Osteoblast (primary cell): ENCODE results near the gene PAX2. TPM values are rescaled to one million over a fixed set of nuclear protein-coding genes. Genes with fewer than 3 reads are reported as not detected.

Experiments used
- DNase-seq: peaks from one replicate; pipeline ENCODE4 v3.0.0; 2011; ENCODE audit warnings: low spot score, mixed read lengths; ENCODE audit not compliant: insufficient read length; ENCODE audit errors: missing footprints
- H2AFZ ChIP-seq: 2 replicates; pipeline ENCODE4 v1.6.0; 2011; ENCODE audit warnings: mild to moderate bottlenecking, low read length
- H3K27ac ChIP-seq: 2 replicates; pipeline ENCODE4 v1.5.1; 2011; ENCODE audit warnings: mild to moderate bottlenecking, low read depth, low read length, moderate library complexity
- H3K27me3 ChIP-seq: 2 replicates; pipeline ENCODE4 v1.6.0; 2012; ENCODE audit warnings: mild to moderate bottlenecking, control low read depth, inconsistent platforms, low read length, moderate library complexity; ENCODE audit not compliant: insufficient read depth
- H3K36me3 ChIP-seq: 2 replicates; pipeline ENCODE4 v1.5.1; 2011; ENCODE audit warnings: mild to moderate bottlenecking, low read length, control low read depth, moderate library complexity; ENCODE audit not compliant: insufficient read depth
- H3K4me1 ChIP-seq: 2 replicates; pipeline ENCODE4 v1.5.1; 2011; ENCODE audit warnings: mild to moderate bottlenecking, low read length, control low read depth, moderate library complexity; ENCODE audit not compliant: insufficient read depth
- H3K4me2 ChIP-seq: 2 replicates; pipeline ENCODE4 v1.6.0; 2011; ENCODE audit warnings: mild to moderate bottlenecking, low read length; ENCODE audit not compliant: insufficient read depth
- H3K4me3 ChIP-seq: fragments of 200-600 bp; sonication (generic); 3 replicates; pipeline ENCODE4 v1.5.1; 2012; ENCODE audit warnings: mild to moderate bottlenecking, low read length, inconsistent platforms; ENCODE audit not compliant: insufficient read depth
- H3K79me2 ChIP-seq: 2 replicates; pipeline ENCODE4 v1.6.0; 2012; ENCODE audit warnings: mild to moderate bottlenecking, low read length, control low read depth, inconsistent platforms; ENCODE audit not compliant: insufficient read depth
- H3K9me3 ChIP-seq: 2 replicates; pipeline ENCODE4 v1.5.1; 2011; ENCODE audit warnings: low read depth, low read length, control low read depth
- H4K20me1 ChIP-seq: 2 replicates; pipeline ENCODE4 v1.6.0; 2012; ENCODE audit warnings: mild to moderate bottlenecking, low read length, control low read depth; ENCODE audit not compliant: insufficient read depth
- total RNA-seq: library from RNA; depleted of rRNA; stranded (reverse); fragments of >200 nt; gene quantifications from 2 replicates; pipeline ENCODE4 v1.2.3, GENCODE V29; 2012
- TF ChIP-seq, protein P1 (sequence below): IDR thresholded peaks from 2 replicates; pipeline ENCODE4 v1.5.1; 2011; ENCODE audit warnings: mild to moderate bottlenecking, low read depth, low read length, moderate library complexity; ENCODE audit errors: extremely low read depth

The PAX2 gene
- total RNA-seq, 1 donor: not detected

DNA sequence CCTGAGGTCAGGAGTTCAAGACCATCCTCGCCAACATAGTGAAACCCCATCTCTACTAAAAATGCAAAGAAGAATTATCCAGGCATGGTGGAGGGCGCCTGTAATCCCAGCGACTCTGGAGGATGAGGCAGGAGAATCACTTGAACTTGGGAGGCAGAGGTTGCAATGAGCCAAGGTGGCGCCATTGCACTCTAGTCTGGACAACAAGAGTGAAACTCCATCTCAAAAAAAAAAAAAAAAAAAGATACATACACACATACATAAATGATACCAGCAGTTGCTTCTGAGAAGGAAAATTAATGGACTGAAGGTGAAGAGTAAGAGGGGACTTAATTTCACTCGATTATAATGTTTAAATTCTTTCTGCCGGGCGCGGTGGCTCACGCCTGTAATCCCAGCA lies 40.2 kb upstream of the PAX2 start:
- no peaks in the 10 kb centered on the region for H3K36me3 ChIP-seq
- no peak overlapping the region for H3K4me2 ChIP-seq
- peaks cover 38% of the 10 kb centered on the region for H3K27me3 ChIP-seq
- no peaks in the 10 kb centered on the region for H3K4me1 ChIP-seq
- no peaks in the 10 kb centered on the region for H3K79me2 ChIP-seq
- DNase-seq: no peak
- H4K20me1 ChIP-seq: no peaks in the 10 kb centered on the region
- H3K9me3 ChIP-seq: no peaks in the 10 kb centered on the region
- H2AFZ ChIP-seq: no peak overlapping the region
- H3K27ac ChIP-seq: no peak overlapping the region
- TF ChIP-seq, protein P1, sequence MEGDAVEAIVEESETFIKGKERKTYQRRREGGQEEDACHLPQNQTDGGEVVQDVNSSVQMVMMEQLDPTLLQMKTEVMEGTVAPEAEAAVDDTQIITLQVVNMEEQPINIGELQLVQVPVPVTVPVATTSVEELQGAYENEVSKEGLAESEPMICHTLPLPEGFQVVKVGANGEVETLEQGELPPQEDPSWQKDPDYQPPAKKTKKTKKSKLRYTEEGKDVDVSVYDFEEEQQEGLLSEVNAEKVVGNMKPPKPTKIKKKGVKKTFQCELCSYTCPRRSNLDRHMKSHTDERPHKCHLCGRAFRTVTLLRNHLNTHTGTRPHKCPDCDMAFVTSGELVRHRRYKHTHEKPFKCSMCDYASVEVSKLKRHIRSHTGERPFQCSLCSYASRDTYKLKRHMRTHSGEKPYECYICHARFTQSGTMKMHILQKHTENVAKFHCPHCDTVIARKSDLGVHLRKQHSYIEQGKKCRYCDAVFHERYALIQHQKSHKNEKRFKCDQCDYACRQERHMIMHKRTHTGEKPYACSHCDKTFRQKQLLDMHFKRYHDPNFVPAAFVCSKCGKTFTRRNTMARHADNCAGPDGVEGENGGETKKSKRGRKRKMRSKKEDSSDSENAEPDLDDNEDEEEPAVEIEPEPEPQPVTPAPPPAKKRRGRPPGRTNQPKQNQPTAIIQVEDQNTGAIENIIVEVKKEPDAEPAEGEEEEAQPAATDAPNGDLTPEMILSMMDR: peak; percentile 8
- H3K4me3 ChIP-seq: no peak overlapping the region

DNA sequence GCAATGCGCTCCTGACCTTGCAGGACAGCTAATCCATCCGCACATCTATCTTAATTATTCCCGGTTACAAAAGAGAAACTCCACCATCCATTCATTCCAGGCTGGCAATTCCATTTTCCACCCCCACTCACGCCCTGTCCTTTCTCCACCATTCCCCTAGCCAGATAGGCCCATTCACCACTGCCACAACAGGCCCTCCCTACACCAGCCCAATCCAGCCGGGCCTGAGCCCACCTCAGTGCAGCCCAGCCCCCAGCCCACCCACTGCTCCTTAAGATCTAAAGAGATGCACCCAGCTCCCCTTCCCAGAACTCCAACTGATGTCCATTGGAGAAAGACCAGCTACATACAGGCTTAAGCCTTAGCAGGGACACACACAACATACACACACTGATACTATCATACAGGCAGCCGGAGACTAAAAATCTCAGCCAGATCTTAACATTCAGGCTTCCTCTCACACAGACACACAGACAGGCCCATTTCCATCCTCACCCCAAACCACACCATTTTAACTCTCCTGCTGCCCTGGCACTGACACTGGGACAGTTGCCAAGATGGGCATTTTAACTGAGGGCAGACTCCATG lies 38.0 kb upstream of the PAX2 start:
- peaks cover 53% of the 10 kb centered on the region for H3K27me3 ChIP-seq
- no peaks in the 10 kb centered on the region for H4K20me1 ChIP-seq

DNA sequence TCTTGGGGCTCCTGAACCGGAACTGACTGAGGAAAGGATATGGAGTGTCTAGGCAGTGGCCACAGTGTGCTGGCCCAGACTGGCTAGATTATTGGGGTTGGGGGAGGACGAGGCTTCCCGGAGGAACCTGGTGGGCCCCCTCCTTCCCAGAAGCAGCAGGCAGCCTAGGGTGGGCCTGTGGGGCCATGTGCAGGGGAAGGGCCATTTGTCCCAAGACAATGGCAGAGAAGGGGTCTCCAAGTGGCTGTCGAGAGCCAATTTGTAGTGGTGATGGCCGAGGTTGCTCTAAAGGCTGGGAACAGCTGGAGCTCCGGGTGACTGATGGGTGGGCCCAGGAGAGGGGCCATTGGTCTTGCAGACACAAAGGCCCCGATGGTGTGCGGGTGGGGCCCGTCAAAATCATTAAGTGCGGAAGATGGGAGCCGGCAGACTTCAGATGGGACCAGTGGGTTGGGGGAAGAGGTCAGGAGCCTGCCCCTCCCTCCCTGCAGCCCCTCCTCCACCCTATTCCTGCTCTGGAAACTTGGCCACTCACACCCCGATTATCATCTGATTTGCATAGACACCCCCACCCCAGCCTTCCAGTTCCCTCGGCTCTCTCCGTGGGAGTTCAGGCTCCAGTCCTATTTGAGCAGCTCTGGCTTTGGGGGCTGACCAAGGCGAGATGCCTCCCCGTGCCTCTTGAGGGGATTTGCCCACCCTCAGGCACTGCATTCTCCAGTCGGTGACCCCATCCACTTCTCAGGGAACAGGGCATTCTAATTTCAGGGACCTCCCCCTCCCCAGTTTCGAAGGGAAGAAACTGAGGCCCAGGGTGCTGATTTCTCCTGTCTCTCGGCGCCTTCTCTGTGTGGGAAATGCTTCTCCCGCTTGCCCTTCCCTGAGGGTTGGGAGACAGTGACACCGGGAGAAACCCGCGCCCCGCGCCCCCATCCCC lies 36.0 kb upstream of the PAX2 start:
- Histone ChIP-seq H3K27me3 (peaks cover 73% of the 10 kb centered on the region), H3K27ac (no peak overlapping the region), H3K79me2 (no peaks in the 10 kb centered on the region), H3K4me2 (no peak overlapping the region), H3K4me1 (no peaks in the 10 kb centered on the region), H2AFZ (no peak overlapping the region), H4K20me1 (no peaks in the 10 kb centered on the region), H3K9me3 (no peaks in the 10 kb centered on the region), H3K4me3 (no peak overlapping the region), H3K36me3 (no peaks in the 10 kb centered on the region)
- DNase-seq: peak; percentile 22
- TF ChIP-seq, protein P1: no peak

More for the DNA sequence above, 38.0 kb upstream of the PAX2 start:
- H3K27ac ChIP-seq: no peak overlapping the region
- H3K9me3 ChIP-seq: no peaks in the 10 kb centered on the region
- H3K4me3 ChIP-seq: no peak overlapping the region
- DNase-seq: peak; percentile 19
- H3K4me2 ChIP-seq: no peak overlapping the region
- H2AFZ ChIP-seq: no peak overlapping the region
- TF ChIP-seq, protein P1: no peak
- no peaks in the 10 kb centered on the region for H3K4me1 ChIP-seq
- no peaks in the 10 kb centered on the region for H3K79me2 ChIP-seq
- no peaks in the 10 kb centered on the region for H3K36me3 ChIP-seq

DNA sequence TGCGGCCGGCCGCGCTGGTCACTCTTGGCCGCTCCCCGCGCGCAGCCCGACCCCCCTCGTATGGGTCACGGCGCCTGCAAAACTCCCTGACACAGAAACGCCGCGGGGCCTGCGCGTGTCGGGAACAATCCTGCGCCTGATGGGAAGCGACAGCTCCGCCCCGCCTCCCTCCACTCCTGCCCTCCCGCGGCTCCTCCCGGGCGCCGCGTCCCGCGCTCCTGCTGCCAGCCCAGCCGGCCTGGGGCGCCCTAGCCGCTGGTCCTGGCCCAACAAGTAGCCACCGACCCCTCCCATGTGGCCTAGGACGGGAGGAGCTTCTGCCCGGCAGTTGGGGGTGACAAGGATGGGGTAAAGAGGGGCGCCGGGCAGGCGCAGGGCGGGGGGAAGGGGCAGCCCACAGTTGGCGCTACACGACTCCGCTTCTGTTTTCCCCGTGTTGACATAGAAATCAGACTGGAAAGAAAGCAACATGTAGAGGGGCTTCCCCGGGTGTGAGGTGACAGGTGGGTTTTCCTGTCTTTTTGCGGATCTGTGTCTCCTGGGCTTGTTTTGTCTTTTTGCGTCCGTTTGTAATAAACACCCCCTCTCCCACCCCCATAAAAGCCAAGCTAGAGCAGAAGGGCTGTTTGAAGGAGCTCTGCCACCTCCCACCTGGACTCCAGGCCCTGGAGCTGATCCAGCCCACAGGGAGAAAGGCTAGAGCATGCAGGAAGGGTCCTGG lies 35.1 kb upstream of the PAX2 start:
- H3K9me3 ChIP-seq: no peaks in the 10 kb centered on the region
- no peaks in the 10 kb centered on the region for H3K4me1 ChIP-seq
- H3K27me3 ChIP-seq: peaks cover 82% of the 10 kb centered on the region
- no peak overlapping the region for H3K4me2 ChIP-seq
- H3K36me3 ChIP-seq: no peaks in the 10 kb centered on the region
- TF ChIP-seq, protein P1: no peak
- no peak overlapping the region for H2AFZ ChIP-seq
- H3K27ac ChIP-seq: no peak overlapping the region
- peak; percentile 69 for DNase-seq
- no peak overlapping the region for H3K4me3 ChIP-seq
- no peaks in the 10 kb centered on the region for H4K20me1 ChIP-seq
- no peaks in the 10 kb centered on the region for H3K79me2 ChIP-seq
